Measurements from ENCODE around the gene OR10J1.

Gene OR10J1

DNA sequence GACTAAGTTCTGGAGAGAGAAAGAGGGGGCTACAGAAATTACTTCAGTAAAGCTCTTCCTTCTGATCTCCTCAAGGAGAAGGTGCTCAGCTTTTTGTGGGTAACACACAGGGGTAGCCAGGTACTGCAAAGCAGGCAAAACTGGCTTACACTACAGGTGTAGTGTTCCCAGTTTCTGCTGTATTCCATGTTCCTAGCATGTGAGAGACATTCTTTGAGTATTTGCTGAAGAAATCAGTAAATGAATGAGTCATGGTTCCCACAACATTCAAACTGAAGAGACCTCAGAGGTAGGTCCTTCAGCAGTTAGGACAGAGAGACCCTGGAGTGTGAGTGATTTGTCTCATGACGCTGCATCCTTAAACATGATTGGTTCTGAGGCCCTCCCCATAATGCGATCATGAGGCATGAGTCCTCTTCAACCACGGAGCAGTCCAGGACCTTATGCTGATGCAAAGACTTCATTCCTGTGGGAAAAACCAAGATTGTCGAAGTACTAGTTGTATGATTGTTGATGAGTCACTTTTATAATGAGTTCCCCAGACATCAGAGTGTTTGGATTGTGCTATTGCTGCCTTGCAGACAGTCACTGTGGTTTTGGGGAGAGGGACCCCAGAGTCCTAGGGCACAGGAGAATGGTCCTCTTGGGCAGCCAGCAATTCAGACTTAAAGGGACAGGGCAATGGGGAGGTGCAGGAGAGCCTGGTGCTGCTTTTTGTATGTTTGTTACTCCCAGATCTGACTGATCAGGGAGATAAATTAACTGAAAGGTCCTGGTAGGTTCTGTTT is 10.3 kb upstream of the OR10J1 start:
- TF ChIP-seq, protein P1, sequence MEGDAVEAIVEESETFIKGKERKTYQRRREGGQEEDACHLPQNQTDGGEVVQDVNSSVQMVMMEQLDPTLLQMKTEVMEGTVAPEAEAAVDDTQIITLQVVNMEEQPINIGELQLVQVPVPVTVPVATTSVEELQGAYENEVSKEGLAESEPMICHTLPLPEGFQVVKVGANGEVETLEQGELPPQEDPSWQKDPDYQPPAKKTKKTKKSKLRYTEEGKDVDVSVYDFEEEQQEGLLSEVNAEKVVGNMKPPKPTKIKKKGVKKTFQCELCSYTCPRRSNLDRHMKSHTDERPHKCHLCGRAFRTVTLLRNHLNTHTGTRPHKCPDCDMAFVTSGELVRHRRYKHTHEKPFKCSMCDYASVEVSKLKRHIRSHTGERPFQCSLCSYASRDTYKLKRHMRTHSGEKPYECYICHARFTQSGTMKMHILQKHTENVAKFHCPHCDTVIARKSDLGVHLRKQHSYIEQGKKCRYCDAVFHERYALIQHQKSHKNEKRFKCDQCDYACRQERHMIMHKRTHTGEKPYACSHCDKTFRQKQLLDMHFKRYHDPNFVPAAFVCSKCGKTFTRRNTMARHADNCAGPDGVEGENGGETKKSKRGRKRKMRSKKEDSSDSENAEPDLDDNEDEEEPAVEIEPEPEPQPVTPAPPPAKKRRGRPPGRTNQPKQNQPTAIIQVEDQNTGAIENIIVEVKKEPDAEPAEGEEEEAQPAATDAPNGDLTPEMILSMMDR (IDR thresholded peaks at IDR 0.05; ENCODE audit: low read depth, low read length, missing control alignments): no peak

DNA sequence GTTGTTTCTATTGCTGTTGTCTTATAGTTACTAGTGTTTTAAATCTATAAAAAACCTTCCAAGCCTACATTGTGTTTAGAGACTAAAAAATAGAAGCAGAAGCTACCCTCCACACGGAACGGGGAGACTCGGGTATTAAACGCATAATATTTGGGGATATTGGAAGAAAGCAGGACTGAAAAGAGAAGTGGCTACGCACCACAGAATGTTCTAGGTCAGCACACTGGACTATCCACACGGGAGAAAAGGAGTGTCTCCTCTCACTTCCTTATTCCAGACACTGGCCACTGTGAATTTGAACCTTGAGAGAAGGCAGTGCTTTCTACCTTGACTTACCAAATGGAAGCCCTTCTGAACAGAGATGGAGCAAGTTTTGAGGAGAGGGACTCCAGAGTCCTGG is 8.5 kb upstream of the OR10J1 start:
- in situ Hi-C loops (cut with HindIII; ENCODE audit: low pct_ligation_motif_present, low sequenced_read_pairs): no loop called here

More for the DNA sequence above, 10.3 kb upstream of the OR10J1 start:
- H3K27ac ChIP-seq: peak overlapping the region; percentile 66
- H3K36me3 ChIP-seq (replicated peaks): no peaks in the 10 kb centered on the region
- in situ Hi-C loops (cut with HindIII; ENCODE audit: low pct_ligation_motif_present, low sequenced_read_pairs): no loop called here
- no peak overlapping the region for H3K4me3 ChIP-seq (ENCODE audit: low read depth, low read length)
- peak; percentile 88 for DNase-seq
- H3K27me3 ChIP-seq (replicated peaks): no peaks in the 10 kb centered on the region

GRCh38 chr1:159431904-159432303 is 7.6 kb upstream of the OR10J1 start, which contains the start of gene OR10J4:
TSS of gene OR10J4 (plus strand) at chr1:159432204.
- Histone ChIP-seq H3K27me3 (replicated peaks) (no peaks in the 10 kb centered on the region), H3K36me3 (replicated peaks) (no peaks in the 10 kb centered on the region)
- in situ Hi-C loops (cut with HindIII; ENCODE audit: low pct_ligation_motif_present, low sequenced_read_pairs): no loop called here

More for the DNA sequence above, 8.5 kb upstream of the OR10J1 start:
- no peak for DNase-seq
- TF ChIP-seq, protein P1 (IDR thresholded peaks at IDR 0.05; ENCODE audit: low read depth, low read length, missing control alignments): no peak
- Histone ChIP-seq H3K4me3 (ENCODE audit: low read depth, low read length) (no peak overlapping the region), H3K27ac (no peak overlapping the region), H3K27me3 (replicated peaks) (no peaks in the 10 kb centered on the region), H3K36me3 (replicated peaks) (no peaks in the 10 kb centered on the region)

DNA sequence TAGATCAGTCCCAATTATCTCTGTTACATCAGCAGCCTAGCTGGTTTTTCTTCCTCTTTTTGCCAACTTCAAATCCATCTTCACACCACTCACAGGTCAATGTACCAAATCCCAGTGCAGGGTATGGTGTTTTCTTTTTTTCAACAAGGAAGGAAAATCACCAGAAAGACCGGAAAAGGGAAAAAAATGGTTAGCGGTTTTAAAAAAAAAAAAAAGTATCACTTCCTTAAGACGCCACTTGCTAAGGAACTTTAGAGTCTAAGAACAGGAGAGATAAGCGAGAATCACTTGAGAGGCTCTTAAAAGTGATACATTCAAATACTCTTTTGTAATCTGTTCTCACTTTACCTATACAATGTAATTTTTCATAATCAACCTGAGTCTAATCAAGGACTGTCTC is 3.1 kb upstream of the OR10J1 start:
- DNase-seq: no peak
- Histone ChIP-seq H3K4me3 (ENCODE audit: low read depth, low read length) (no peak overlapping the region), H3K27ac (no peak overlapping the region), H3K27me3 (replicated peaks) (no peaks in the 10 kb centered on the region), H3K36me3 (replicated peaks) (no peaks in the 10 kb centered on the region)
- in situ Hi-C loops (cut with HindIII; ENCODE audit: low pct_ligation_motif_present, low sequenced_read_pairs): no loop called here
- TF ChIP-seq, protein P1 (IDR thresholded peaks at IDR 0.05; ENCODE audit: low read depth, low read length, missing control alignments): no peak

More at GRCh38 chr1:159431904-159432303, 7.6 kb upstream of the OR10J1 start, which contains the start of gene OR10J4:
- DNase-seq: no peak
- TF ChIP-seq, protein P1 (IDR thresholded peaks at IDR 0.05; ENCODE audit: low read depth, low read length, missing control alignments): no peak
- Histone ChIP-seq H3K4me3 (ENCODE audit: low read depth, low read length) (no peak within 1 kb of the TSS), H3K27ac (no peak within 1 kb of the TSS)

DNA sequence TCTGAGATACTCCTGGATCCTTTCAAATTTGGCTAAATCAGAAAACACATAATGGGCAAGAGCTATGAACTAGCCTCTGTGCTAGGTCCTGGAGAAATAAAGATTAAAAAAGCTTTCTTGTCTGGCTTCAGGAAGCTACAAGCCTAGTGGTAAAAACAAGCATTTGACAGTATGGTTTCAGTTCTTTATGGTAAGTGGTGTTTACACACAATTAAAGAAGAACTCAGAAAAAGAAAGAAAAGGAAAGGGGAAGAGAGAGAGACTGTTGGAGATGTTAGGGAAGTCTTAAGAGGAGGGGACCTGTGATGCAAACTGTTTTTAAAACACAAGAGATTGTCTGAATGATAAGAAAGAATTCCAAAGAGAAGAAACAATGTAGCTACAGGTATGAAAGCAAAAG is 1.8 kb downstream of the OR10J1 start:
- H3K4me3 ChIP-seq (ENCODE audit: low read depth, low read length): no peak overlapping the region
- H3K27ac ChIP-seq: no peak overlapping the region
- no peak for DNase-seq
- in situ Hi-C loops (cut with HindIII; ENCODE audit: low pct_ligation_motif_present, low sequenced_read_pairs): no loop called here
- no peaks in the 10 kb centered on the region for H3K27me3 ChIP-seq (replicated peaks)
- no peaks in the 10 kb centered on the region for H3K36me3 ChIP-seq (replicated peaks)
- TF ChIP-seq, protein P1 (IDR thresholded peaks at IDR 0.05; ENCODE audit: low read depth, low read length, missing control alignments): no peak

All from brain microvascular endothelial cell (primary cell).